HEK293 (cell line): Measurements from ENCODE around the gene PALD1.
A peak's percentile ranks its signal among the peaks of the same experiment; 100 is the strongest.

Experiments used
- CTCF ChIA-PET: fragments of 350-600 bp; formaldehyde crosslinking; extraction: SDS; loops from one replicate; lab custom pipeline; 2021; ENCODE audit warnings: antibody characterized with exemption; lab: Yijun Ruan, JAX
- POLR2A ChIA-PET: fragments of 300-600 bp; formaldehyde crosslinking; extraction: SDS; loops from one replicate; lab custom pipeline; 2020; ENCODE audit warnings: antibody characterized with exemption, inconsistent platforms; lab: Yijun Ruan, JAX
- H3K27ac ChIP-seq: fragments of 200-500 bp; sonication (Bioruptor generic); 2 replicates; pipeline ENCODE4 v1.5.1; 2014; ENCODE audit warnings: low read depth, low read length, control low read depth, inconsistent platforms; ENCODE audit errors: extremely low read depth
- H3K36me3 ChIP-seq, 2 experiments: fragments of 200-500 bp in 1 of 2; sonication (Bioruptor generic) in 1 of 2; 1 replicate in 1 of 2; 2 replicates in 1 of 2; pipeline ENCODE4 v1.5.1; 2014 to 2017; ENCODE audit warnings: inconsistent platforms in 2 of 2, low read length in 2 of 2; ENCODE audit not compliant: control insufficient read depth in 2 of 2, insufficient read depth in 1 of 2
- H3K4me1 ChIP-seq: fragments of 200-500 bp; sonication (Bioruptor generic); 2 replicates; pipeline ENCODE4 v1.5.1; 2014; ENCODE audit warnings: mild to moderate bottlenecking, low read length, inconsistent platforms; ENCODE audit not compliant: control insufficient read depth, insufficient read depth
- H3K4me3 ChIP-seq: 2 replicates; pipeline ENCODE4 v1.5.1; 2011; ENCODE audit warnings: low read depth, mild to moderate bottlenecking, control low read depth, low read length, moderate library complexity
- H3K9me3 ChIP-seq: fragments of 200-500 bp; sonication (Bioruptor generic); 2 replicates; pipeline ENCODE4 v1.5.1; 2014; ENCODE audit warnings: low read depth, low read length, inconsistent platforms; ENCODE audit not compliant: control insufficient read depth, insufficient read depth
- EGR2 ChIP-seq: fragments of 450-650 bp; formaldehyde crosslinking; IDR thresholded peaks from 2 replicates; pipeline ENCODE4 v1.5.1; 2016; ENCODE audit warnings: low read depth, missing biosample characterization, missing genetic modification characterization
- GLIS2 ChIP-seq: fragments of 450-650 bp; formaldehyde crosslinking; IDR thresholded peaks from 2 replicates; pipeline ENCODE4 v1.5.1; 2016; ENCODE audit warnings: missing biosample characterization, missing genetic modification characterization
- KLF16 ChIP-seq: fragments of 450-650 bp; formaldehyde crosslinking; IDR thresholded peaks from 2 replicates; pipeline ENCODE4 v1.5.1; 2017; ENCODE audit warnings: missing biosample characterization, missing genetic modification characterization
- KLF9 ChIP-seq: fragments of 450-650 bp; formaldehyde crosslinking; IDR thresholded peaks from 2 replicates; pipeline ENCODE4 v1.5.1; 2016; ENCODE audit warnings: missing biosample characterization, missing genetic modification characterization, low read depth
- PRDM10 ChIP-seq: fragments of 450-650 bp; formaldehyde crosslinking; IDR thresholded peaks from 2 replicates; pipeline ENCODE4 v1.5.1; 2016; ENCODE audit warnings: missing biosample characterization, missing genetic modification characterization
- RBAK ChIP-seq: fragments of 450-650 bp; formaldehyde crosslinking; IDR thresholded peaks from 2 replicates; pipeline ENCODE4 v1.5.1; 2016; ENCODE audit warnings: missing biosample characterization, missing genetic modification characterization
- SCRT2 ChIP-seq: fragments of 450-650 bp; formaldehyde crosslinking; IDR thresholded peaks from 2 replicates; pipeline ENCODE4 v1.5.1; 2016; ENCODE audit warnings: missing biosample characterization, missing genetic modification characterization
- ZBTB21 ChIP-seq: fragments of 450-650 bp; formaldehyde crosslinking; IDR thresholded peaks from 2 replicates; pipeline ENCODE4 v1.5.1; 2017; ENCODE audit warnings: missing biosample characterization, missing genetic modification characterization
- ZFHX2 ChIP-seq: fragments of 450-650 bp; formaldehyde crosslinking; conservative IDR thresholded peaks from 2 replicates; pipeline ENCODE4 v1.5.1; 2016; ENCODE audit warnings: missing biosample characterization, missing genetic modification characterization
- ZFP3 ChIP-seq: fragments of 450-650 bp; formaldehyde crosslinking; IDR thresholded peaks from 2 replicates; pipeline ENCODE4 v1.5.1; 2016; ENCODE audit warnings: low read depth, missing biosample characterization, missing genetic modification characterization
- ZFP69B ChIP-seq: fragments of 450-650 bp; formaldehyde crosslinking; IDR thresholded peaks from 2 replicates; pipeline ENCODE4 v1.5.1; 2016; ENCODE audit warnings: missing biosample characterization, missing genetic modification characterization
- ZNF19 ChIP-seq: fragments of 450-650 bp; formaldehyde crosslinking; IDR thresholded peaks from 2 replicates; pipeline ENCODE4; 2016; ENCODE audit warnings: missing biosample characterization, missing genetic modification characterization, low read depth
- ZNF221 ChIP-seq: fragments of 450-650 bp; formaldehyde crosslinking; IDR thresholded peaks from 2 replicates; pipeline ENCODE4 v1.5.1; 2017; ENCODE audit warnings: missing biosample characterization, missing genetic modification characterization, borderline replicate concordance
- ZNF510 ChIP-seq: fragments of 450-650 bp; formaldehyde crosslinking; IDR thresholded peaks from 2 replicates; pipeline ENCODE4 v1.5.1; 2018; ENCODE audit warnings: mild to moderate bottlenecking, missing genetic modification characterization, missing biosample characterization; ENCODE audit not compliant: insufficient replicate concordance
- ZNF558 ChIP-seq: fragments of 450-650 bp; formaldehyde crosslinking; IDR thresholded peaks from 2 replicates; pipeline ENCODE4 v1.5.1; 2016; ENCODE audit warnings: missing biosample characterization, missing genetic modification characterization
- ZNF560 ChIP-seq: fragments of 450-650 bp; formaldehyde crosslinking; IDR thresholded peaks from 2 replicates; pipeline ENCODE4 v1.5.1; 2017; ENCODE audit warnings: missing biosample characterization, missing genetic modification characterization, borderline replicate concordance
- ZNF704 ChIP-seq: fragments of 450-650 bp; formaldehyde crosslinking; IDR thresholded peaks from 2 replicates; pipeline ENCODE4 v1.5.1; 2016; ENCODE audit warnings: missing biosample characterization, missing genetic modification characterization
- ZNF792 ChIP-seq: fragments of 450-650 bp; formaldehyde crosslinking; IDR thresholded peaks from 2 replicates; pipeline ENCODE4 v1.5.1; 2016; ENCODE audit warnings: missing biosample characterization, missing genetic modification characterization
- ZNF843 ChIP-seq: fragments of 450-650 bp; formaldehyde crosslinking; IDR thresholded peaks from 2 replicates; pipeline ENCODE4 v1.5.1; 2016; ENCODE audit warnings: missing biosample characterization, missing genetic modification characterization
- ZSCAN5A ChIP-seq: fragments of 450-650 bp; formaldehyde crosslinking; IDR thresholded peaks from 2 replicates; pipeline ENCODE4 v1.5.1; 2016; ENCODE audit warnings: missing biosample characterization, missing genetic modification characterization

Gene PALD1

GRCh38 chr10:70560511-70560941, 82.0 kb downstream of the PALD1 start:
- ChIA-PET CTCF (interaction anchor here (0.7 to 5.3 kb wide), 11 partner anchors 8 to 554 kb away, joined by 3 to 35 read pairs (median 5); no protein-coding TSS in a partner anchor), POLR2A (no interaction called here)
- no peaks in the 10 kb centered on the region for H3K9me3 ChIP-seq
- no peaks in the 10 kb centered on the region; the same call in 1 of the 2 replicates for H3K4me1 ChIP-seq
- TF ChIP-seq KLF9 (tag by site-specific recombination) (no peak), ZNF19 (tag by site-specific recombination) (no peak), ZNF704 (tag by site-specific recombination) (no peak), ZFP3 (tag by site-specific recombination) (no peak), ZNF843 (no peak), ZFP69B (no peak), ZNF510 (tag by site-specific recombination) (no peak), ZNF560 (tag by site-specific recombination) (no peak), RBAK (tag by site-specific recombination) (no peak), ZBTB21 (tag by site-specific recombination) (no peak)
- TF ChIP-seq, all 188 proteins: peak for 0
- H3K36me3 ChIP-seq: peaks cover 0 to 10% of the 10 kb centered on the region in 2 experiments; a peak in 1 of 3 replicates
- no peak overlapping the region for H3K4me3 ChIP-seq
- H3K27ac ChIP-seq: no peak overlapping the region

GRCh38 chr10:70561070-70561469, 82.5 kb downstream of the PALD1 start:
- ChIA-PET POLR2A (no interaction called here), CTCF (interaction anchor here (0.6 to 5.3 kb wide), 7 partner anchors 10 to 198 kb away, joined by 3 to 35 read pairs (median 4); no protein-coding TSS in a partner anchor)
- H3K4me3 ChIP-seq: no peak overlapping the region

GRCh38 chr10:70561558-70561957, 83.0 kb downstream of the PALD1 start:
- Histone ChIP-seq H3K4me3 (no peak overlapping the region), H3K4me1 (no peaks in the 10 kb centered on the region; the same call in 1 of the 2 replicates), H3K9me3 (no peaks in the 10 kb centered on the region), H3K36me3 (peaks cover 0 to 10% of the 10 kb centered on the region in 2 experiments; a peak in 1 of 3 replicates), H3K27ac (no peak overlapping the region)
- POLR2A ChIA-PET: no interaction called here
- CTCF ChIA-PET: interaction anchor here (0.6 to 5.3 kb wide), 5 partner anchors 11 to 173 kb away, joined by 3 to 35 read pairs (median 4); no protein-coding TSS in a partner anchor
- TF ChIP-seq GLIS2: peak; percentile 17; the same call in 1 of the 2 replicates
- no peak for TF ChIP-seq ZNF221 (tag by site-specific recombination)
- no peak for TF ChIP-seq KLF16 (tag by site-specific recombination)
- TF ChIP-seq PRDM10 (tag by site-specific recombination): peak; percentile 42; the same call in 1 of the 2 replicates
- TF ChIP-seq ZNF792 (tag by site-specific recombination): no peak

More at GRCh38 chr10:70561070-70561469, 82.5 kb downstream of the PALD1 start:
- peak; percentile 40; the same call in 1 of the 2 replicates for TF ChIP-seq SCRT2 (tag by site-specific recombination)
- peak; percentile 65 for TF ChIP-seq ZFHX2 (tag by site-specific recombination)
- TF ChIP-seq EGR2 (tag by site-specific recombination): peak; percentile 53
- TF ChIP-seq ZSCAN5A (tag by site-specific recombination): no peak
- TF ChIP-seq ZNF558: no peak
- TF ChIP-seq, all 188 proteins: peak for 3
- H3K9me3 ChIP-seq: no peaks in the 10 kb centered on the region
- H3K4me1 ChIP-seq: no peaks in the 10 kb centered on the region; the same call in 1 of the 2 replicates
- peaks cover 0 to 10% of the 10 kb centered on the region in 2 experiments; a peak in 1 of 3 replicates for H3K36me3 ChIP-seq
- H3K27ac ChIP-seq: no peak overlapping the region
